HAP-1 (cell line): Measurements from ENCODE around the gene LSAMP.
"Not testable (repeated sequence)": the region's sequence is repeated elsewhere in the genome, so short reads cannot be mapped to it uniquely, and the experiment has no call there.

Source experiments
- DNase-seq, 2 experiments: peaks; one replicate each; pipeline ENCODE4 v3.0.0-alpha.2; 2016 to 2020; ENCODE audit warnings: low spot score in 2 of 2
- H3K27me3 ChIP-seq: fragments of 250-450 bp; sonication (Bioruptor Pico); 2 replicates; pipeline ENCODE4 v1.5.1; 2020; ENCODE audit warnings: low read depth, mild to moderate bottlenecking, moderate library complexity
- H3K36me3 ChIP-seq: fragments of 250-450 bp; sonication (Bioruptor Pico); replicated peaks from 2 replicates; pipeline ENCODE4 v1.5.1; 2020; ENCODE audit warnings: mild to moderate bottlenecking
- H3K4me1 ChIP-seq: fragments of 250-450 bp; sonication (Bioruptor Pico); 2 replicates; pipeline ENCODE4 v1.5.1; 2020; ENCODE audit warnings: mild to moderate bottlenecking
- H3K4me3 ChIP-seq: fragments of 250-450 bp; sonication (Bioruptor Pico); 2 replicates; pipeline ENCODE4 v1.5.1; 2020; ENCODE audit warnings: mild to moderate bottlenecking, moderate library complexity
- H3K9me3 ChIP-seq: fragments of 250-450 bp; sonication (Bioruptor Pico); 2 replicates; pipeline ENCODE4 v1.5.1; 2020; ENCODE audit warnings: mild to moderate bottlenecking, moderate library complexity
- in situ Hi-C: fragments of 300-500 bp; cut with MboI; formaldehyde crosslinking; loops from 3 replicates; pipeline ENCODE4 v1.14.3; 2020; ENCODE audit warnings: low sequenced_read_pairs, inconsistent platforms, mixed read lengths

The LSAMP gene

DNA sequence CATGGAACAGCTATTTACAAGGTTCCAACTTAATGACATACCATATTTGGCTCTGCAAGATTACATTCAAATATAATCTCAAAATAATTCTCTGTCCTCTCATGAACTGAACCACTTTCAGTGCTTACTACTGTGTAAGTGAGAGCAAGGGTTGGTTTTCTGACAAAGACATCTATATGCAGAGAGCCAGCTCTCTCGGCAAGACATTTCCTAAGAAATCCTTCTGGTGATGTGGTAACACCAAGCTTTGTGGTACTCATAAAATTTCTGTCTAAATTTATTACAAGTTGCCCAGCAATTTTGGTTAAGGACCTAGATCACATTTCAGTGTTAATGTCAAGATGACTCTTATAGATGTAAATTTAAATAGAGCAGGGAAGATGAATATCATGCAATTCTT lies 637.0 kb downstream of the LSAMP start:
- Histone ChIP-seq H3K27me3 (no peaks in the 10 kb centered on the region), H3K4me3 (no peak overlapping the region), H3K36me3 (no peaks in the 10 kb centered on the region), H3K9me3 (no peaks in the 10 kb centered on the region), H3K4me1 (no peaks in the 10 kb centered on the region)
- DNase-seq: no peak
- in situ Hi-C loops: loop anchor here (25.0 kb wide), 3 partner anchors 596 to 971 kb away; no protein-coding TSS in a partner anchor

- Histone ChIP-seq H3K27me3 (no peaks in the 10 kb centered on the region; the same call in 1 of the 2 replicates), H3K4me1 (no peaks in the 10 kb centered on the region), H3K36me3 (no peaks in the 10 kb centered on the region), H3K9me3 (no peaks in the 10 kb centered on the region), H3K4me3 (no peak overlapping the region)
- in situ Hi-C loops: loop anchor here (25.0 kb wide), 3 partner anchors 594 to 969 kb away; no protein-coding TSS in a partner anchor
- no peak for DNase-seq
Measured at GRCh38 chr3:115806501-115806900, 638.8 kb downstream of the LSAMP start.

- no peak overlapping the region for H3K4me3 ChIP-seq
- no peak for DNase-seq
- H3K4me1 ChIP-seq: no peaks in the 10 kb centered on the region
- no peaks in the 10 kb centered on the region; the same call in 1 of the 2 replicates for H3K27me3 ChIP-seq
- H3K36me3 ChIP-seq: no peaks in the 10 kb centered on the region
- H3K9me3 ChIP-seq: no peaks in the 10 kb centered on the region
- in situ Hi-C loops: loop anchor here (25.0 kb wide), 3 partner anchors 593 to 968 kb away; no protein-coding TSS in a partner anchor
Measured at GRCh38 chr3:115805520-115805919, 639.8 kb downstream of the LSAMP start.

DNA sequence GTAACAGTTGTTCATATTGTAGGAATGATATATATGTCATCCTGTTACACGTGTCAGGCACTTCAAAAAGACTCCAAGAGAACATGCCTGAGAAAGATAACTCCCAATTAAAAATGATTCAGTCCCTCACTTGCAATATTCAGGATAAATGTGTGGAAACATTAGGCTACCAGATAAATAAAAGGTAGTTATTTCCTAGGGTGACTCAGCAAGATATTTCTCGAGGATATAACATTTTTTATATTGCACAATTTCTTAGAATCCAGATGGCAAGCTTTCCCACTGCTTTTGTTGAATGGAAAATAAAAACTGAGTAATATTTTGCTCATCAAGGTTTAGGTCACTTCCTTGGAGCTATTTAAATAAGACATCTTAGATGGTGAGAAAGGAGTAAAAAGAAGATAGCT lies 640.6 kb downstream of the LSAMP start:
- H3K9me3 ChIP-seq: no peaks in the 10 kb centered on the region
- no peaks in the 10 kb centered on the region for H3K36me3 ChIP-seq
- no peak for DNase-seq
- no peak overlapping the region for H3K4me3 ChIP-seq
- no peaks in the 10 kb centered on the region for H3K4me1 ChIP-seq
- no peaks in the 10 kb centered on the region; the same call in 1 of the 2 replicates for H3K27me3 ChIP-seq
- in situ Hi-C loops: loop anchor here (25.0 kb wide), 3 partner anchors 592 to 967 kb away; no protein-coding TSS in a partner anchor

GRCh38 chr3:115804200-115804599 lies 641.1 kb downstream of the LSAMP start:
- in situ Hi-C loops: loop anchor here (25.0 kb wide), 3 partner anchors 592 to 967 kb away; no protein-coding TSS in a partner anchor
- DNase-seq: no peak
- Histone ChIP-seq H3K4me3 (no peak overlapping the region), H3K27me3 (no peaks in the 10 kb centered on the region; the same call in 1 of the 2 replicates), H3K36me3 (no peaks in the 10 kb centered on the region), H3K4me1 (no peaks in the 10 kb centered on the region), H3K9me3 (no peaks in the 10 kb centered on the region)

GRCh38 chr3:115803661-115804060 lies 641.6 kb downstream of the LSAMP start:
- Histone ChIP-seq H3K4me1 (no peaks in the 10 kb centered on the region), H3K36me3 (no peaks in the 10 kb centered on the region), H3K27me3 (no peaks in the 10 kb centered on the region; the same call in 1 of the 2 replicates), H3K4me3 (no peak overlapping the region), H3K9me3 (no peaks in the 10 kb centered on the region)
- no peak for DNase-seq
- in situ Hi-C loops: loop anchor here (25.0 kb wide), 3 partner anchors 591 to 966 kb away; no protein-coding TSS in a partner anchor

GRCh38 chr3:115800489-115801075 lies 644.7 kb downstream of the LSAMP start:
- in situ Hi-C loops: loop anchor here (25.0 kb wide), 3 partner anchors 588 to 963 kb away; no protein-coding TSS in a partner anchor
- no peak for DNase-seq
- Histone ChIP-seq H3K27me3 (no peaks in the 10 kb centered on the region; the same call in 1 of the 2 replicates), H3K4me1 (no peaks in the 10 kb centered on the region), H3K9me3 (no peaks in the 10 kb centered on the region), H3K4me3 (no peak overlapping the region), H3K36me3 (no peaks in the 10 kb centered on the region)

GRCh38 chr3:115800065-115800464 lies 645.2 kb downstream of the LSAMP start:
- not testable (repeated sequence) for H3K4me3 ChIP-seq, H3K4me1 ChIP-seq, H3K36me3 ChIP-seq, H3K27me3 ChIP-seq, H3K9me3 ChIP-seq, DNase-seq
- in situ Hi-C loops: loop anchor here (25.0 kb wide), 3 partner anchors 588 to 963 kb away; no protein-coding TSS in a partner anchor

DNA sequence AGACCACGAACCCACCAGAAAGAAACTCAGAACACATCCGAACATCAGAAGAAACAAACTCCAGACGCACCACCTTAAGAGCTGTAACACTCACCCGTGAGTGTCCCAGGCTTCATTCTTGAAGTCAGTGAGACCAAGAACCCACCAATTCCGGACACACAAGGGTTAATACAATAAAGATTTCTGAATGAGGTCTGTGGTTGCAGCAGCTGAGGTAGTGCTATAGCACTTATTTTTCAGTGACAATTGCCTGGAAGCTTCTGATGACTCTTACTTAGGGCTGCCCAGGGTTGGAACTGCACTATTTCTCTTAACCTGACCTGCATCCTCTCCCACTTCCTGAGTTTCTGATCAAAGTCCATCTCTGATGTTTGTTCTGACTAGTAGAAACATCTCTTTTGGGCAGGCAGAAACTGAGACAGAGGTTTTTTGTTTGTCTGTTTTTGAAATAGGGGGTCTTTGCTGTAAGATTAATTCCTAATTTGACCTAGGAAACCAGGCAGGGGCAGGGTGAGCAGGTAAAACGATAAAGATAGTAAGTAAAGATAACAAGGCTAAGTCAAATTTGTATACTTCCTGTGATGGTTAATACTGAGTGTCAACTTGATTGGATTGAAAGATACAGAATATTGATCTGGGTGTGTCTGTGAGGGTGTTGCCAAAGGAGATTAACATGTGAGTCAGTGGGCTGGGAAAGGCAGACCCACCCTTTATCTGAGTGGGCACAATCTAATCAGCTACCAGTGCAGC lies 652.9 kb downstream of the LSAMP start:
- Histone ChIP-seq H3K27me3 (no peaks in the 10 kb centered on the region), H3K9me3 (no peaks in the 10 kb centered on the region), H3K4me3 (no peak overlapping the region), H3K36me3 (no peaks in the 10 kb centered on the region), H3K4me1 (no peaks in the 10 kb centered on the region)
- in situ Hi-C loops: no loop called here
- no peak for DNase-seq

- DNase-seq, in situ Hi-C loops, H3K27me3 ChIP-seq, H3K36me3 ChIP-seq, H3K4me1 ChIP-seq, H3K9me3 ChIP-seq, H3K4me3 ChIP-seq: not testable (repeated sequence)
Measured at GRCh38 chr3:115791271-115792153, 653.8 kb downstream of the LSAMP start.

GRCh38 chr3:115790759-115791158 lies 654.5 kb downstream of the LSAMP start:
- no peaks in the 10 kb centered on the region for H3K9me3 ChIP-seq
- no peaks in the 10 kb centered on the region for H3K36me3 ChIP-seq
- in situ Hi-C loops: no loop called here
- H3K4me3 ChIP-seq: no peak overlapping the region
- no peaks in the 10 kb centered on the region for H3K4me1 ChIP-seq
- H3K27me3 ChIP-seq: no peaks in the 10 kb centered on the region
- DNase-seq: no peak

- Histone ChIP-seq H3K27me3 (no peaks in the 10 kb centered on the region), H3K36me3 (no peaks in the 10 kb centered on the region), H3K4me1 (peaks cover 9% of the 10 kb centered on the region), H3K4me3 (no peak overlapping the region), H3K9me3 (no peaks in the 10 kb centered on the region)
- no peak for DNase-seq
- in situ Hi-C loops: no loop called here
Measured at GRCh38 chr3:115789481-115789880, 655.8 kb downstream of the LSAMP start.

GRCh38 chr3:115788921-115789470 lies 656.3 kb downstream of the LSAMP start:
- no peak for DNase-seq
- Histone ChIP-seq H3K4me1 (peaks cover 9% of the 10 kb centered on the region), H3K9me3 (no peaks in the 10 kb centered on the region), H3K4me3 (no peak overlapping the region), H3K27me3 (no peaks in the 10 kb centered on the region), H3K36me3 (no peaks in the 10 kb centered on the region)
- in situ Hi-C loops: no loop called here
